ENCODE data around the gene PDZD4.

PDZD4 gene

DNA sequence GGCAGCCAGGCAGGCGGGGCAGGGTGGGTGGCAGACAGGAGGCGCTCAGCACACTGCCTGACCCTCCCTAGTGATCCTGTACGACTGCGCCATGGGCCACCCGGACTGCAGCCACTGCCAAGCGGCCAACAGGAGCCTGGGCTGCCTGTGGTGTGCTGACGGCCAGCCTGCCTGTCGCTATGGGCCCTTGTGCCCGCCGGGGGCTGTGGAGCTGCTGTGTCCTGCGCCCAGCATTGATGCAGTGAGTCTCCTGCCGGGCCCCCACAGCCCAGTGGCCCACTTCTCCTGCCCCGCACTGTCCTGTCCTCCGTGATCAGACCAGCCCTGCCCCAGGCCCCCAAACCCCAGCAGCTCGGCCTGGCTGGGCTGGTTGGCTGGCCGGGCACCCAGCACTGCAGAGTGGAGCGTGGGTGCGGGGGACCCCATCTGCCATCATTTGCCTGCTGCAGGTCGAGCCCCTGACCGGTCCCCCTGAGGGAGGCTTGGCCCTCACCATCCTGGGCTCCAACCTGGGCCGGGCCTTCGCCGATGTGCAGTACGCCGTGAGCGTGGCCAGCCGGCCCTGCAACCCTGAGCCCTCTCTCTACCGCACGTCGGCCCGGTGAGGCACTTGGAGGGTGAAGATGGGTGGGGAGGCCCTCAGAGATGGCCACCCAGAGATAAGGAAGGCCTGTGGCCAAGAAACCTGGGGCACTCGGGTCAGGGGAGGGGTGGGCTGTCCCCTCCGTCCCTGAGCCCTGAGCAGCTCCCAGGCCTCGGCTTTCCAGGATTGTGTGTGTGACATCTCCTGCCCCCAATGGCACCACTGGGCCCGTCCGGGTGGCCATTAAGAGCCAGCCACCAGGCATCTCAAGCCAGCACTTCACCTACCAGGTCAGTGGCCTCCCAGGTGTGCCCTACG lies 58.7 kb downstream of the PDZD4 start:
- DNase-seq (ENCODE audit: low read depth), result no peak
- TF ChIP-seq, protein P1, sequence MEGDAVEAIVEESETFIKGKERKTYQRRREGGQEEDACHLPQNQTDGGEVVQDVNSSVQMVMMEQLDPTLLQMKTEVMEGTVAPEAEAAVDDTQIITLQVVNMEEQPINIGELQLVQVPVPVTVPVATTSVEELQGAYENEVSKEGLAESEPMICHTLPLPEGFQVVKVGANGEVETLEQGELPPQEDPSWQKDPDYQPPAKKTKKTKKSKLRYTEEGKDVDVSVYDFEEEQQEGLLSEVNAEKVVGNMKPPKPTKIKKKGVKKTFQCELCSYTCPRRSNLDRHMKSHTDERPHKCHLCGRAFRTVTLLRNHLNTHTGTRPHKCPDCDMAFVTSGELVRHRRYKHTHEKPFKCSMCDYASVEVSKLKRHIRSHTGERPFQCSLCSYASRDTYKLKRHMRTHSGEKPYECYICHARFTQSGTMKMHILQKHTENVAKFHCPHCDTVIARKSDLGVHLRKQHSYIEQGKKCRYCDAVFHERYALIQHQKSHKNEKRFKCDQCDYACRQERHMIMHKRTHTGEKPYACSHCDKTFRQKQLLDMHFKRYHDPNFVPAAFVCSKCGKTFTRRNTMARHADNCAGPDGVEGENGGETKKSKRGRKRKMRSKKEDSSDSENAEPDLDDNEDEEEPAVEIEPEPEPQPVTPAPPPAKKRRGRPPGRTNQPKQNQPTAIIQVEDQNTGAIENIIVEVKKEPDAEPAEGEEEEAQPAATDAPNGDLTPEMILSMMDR (conservative IDR thresholded peaks at IDR 0.05; ENCODE audit: low read depth, low read length), result no peak
- H3K4me3 ChIP-seq (ENCODE audit: low read length), result no peak overlapping the region

DNA sequence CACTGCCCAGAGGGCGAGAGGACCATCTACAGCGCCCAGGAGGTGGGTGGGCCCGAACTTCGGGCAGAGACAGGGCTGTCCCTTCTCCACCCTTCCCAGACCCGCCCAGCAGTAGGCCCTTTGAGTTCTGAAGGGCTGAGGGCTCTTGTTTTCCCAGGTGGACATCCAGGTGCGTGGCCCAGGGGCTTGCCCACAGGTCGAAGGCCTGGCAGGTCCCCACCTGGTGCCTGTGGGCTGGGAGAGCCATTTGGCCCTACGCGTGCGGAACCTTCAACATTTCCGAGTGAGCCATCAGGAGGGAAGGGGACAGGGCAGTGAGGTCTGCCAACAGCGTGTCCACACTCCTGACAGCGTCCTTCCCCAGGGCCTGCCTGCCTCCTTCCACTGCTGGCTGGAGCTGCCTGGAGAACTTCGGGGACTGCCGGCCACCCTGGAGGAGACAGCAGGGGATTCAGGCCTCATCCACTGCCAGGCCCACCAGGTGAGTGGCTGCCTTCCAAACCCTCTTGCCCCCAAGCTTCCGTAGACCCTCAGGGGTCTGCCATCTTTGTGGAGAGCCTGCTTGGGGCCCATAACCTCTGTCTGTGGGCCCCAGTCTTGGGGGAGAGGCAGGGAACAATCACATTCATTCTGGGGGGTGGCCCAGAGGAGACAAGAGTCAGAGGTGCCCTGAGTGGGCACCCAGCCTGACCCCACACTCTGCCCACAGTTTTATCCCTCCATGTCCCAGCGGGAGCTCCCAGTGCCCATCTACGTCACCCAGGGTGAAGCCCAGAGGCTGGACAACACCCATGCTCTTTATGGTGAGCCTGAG lies 59.5 kb downstream of the PDZD4 start:
- H3K4me3 ChIP-seq (ENCODE audit: low read length), result no peak overlapping the region
- DNase-seq (ENCODE audit: low read depth), result no peak
- TF ChIP-seq, protein P1 (conservative IDR thresholded peaks at IDR 0.05; ENCODE audit: low read depth, low read length), result no peak

DNA sequence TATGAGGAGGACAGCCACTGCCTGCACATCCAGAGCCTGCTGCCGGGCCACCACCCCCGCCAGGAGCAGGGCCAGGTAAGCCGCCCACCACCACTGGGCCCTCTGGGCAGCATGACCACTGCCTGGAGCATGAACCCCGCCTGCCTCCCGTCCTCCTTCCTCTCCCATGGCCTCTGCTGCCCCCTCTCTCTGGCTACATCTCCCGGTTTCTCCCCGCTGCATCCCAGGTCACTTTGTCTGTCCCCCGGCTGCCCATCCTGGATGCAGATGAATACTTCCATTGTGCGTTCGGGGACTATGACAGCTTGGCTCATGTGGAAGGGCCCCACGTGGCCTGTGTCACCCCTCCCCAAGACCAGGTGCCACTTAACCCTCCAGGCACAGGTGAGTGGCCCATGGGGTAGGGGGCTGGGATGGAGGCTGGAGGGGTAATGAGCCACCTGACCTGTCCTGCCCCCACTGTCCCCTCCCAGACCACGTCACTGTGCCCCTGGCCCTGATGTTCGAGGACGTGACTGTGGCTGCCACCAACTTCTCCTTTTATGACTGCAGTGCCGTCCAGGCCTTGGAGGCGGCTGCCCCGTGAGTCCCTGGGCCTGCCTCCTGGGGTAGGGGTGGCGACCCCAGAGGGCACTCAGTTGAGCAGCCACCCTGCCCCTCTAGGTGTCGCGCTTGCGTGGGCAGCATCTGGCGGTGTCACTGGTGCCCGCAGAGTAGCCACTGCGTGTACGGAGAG lies 60.3 kb downstream of the PDZD4 start:
- DNase-seq (ENCODE audit: low read depth), result no peak
- TF ChIP-seq, protein P1 (conservative IDR thresholded peaks at IDR 0.05; ENCODE audit: low read depth, low read length), result no peak

DNA sequence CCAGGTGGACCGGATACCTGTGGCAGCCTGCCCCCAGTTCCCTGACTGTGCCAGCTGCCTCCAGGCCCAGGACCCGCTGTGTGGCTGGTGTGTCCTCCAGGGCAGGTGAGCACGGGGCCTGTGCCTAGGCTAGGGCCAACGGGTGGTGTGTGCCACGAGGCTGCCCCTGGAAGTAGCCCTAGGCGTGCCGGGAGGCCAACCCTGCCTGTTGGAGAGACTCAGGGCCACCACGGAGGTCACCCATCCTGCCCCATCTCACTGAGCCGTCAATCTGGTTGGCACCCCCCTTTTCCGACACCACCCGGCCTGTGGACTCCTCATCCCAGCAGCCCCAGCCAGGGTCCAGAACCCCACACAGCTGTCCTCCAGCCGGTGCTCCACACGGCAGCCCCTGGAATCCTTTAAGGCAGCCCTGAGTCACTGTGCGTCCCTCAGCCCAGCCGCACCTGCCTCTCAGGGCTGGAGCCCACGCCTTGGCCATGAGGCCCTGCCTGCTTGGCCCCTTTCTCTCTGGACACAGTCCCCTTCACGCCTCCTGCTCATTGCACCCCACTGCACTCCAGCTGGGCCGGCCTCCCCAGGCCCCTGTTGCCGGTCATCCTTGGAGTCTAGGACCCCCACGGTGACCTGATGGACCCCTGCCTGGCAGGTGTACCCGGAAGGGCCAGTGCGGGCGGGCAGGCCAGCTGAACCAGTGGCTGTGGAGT lies 61.0 kb downstream of the PDZD4 start:
- TF ChIP-seq, protein P1 (conservative IDR thresholded peaks at IDR 0.05; ENCODE audit: low read depth, low read length), result no peak
- DNase-seq (ENCODE audit: low read depth), result no peak
- no peak overlapping the region for H3K4me3 ChIP-seq (ENCODE audit: low read length)

More for the DNA sequence above, 60.3 kb downstream of the PDZD4 start:
- H3K4me3 ChIP-seq (ENCODE audit: low read length), result no peak overlapping the region

DNA sequence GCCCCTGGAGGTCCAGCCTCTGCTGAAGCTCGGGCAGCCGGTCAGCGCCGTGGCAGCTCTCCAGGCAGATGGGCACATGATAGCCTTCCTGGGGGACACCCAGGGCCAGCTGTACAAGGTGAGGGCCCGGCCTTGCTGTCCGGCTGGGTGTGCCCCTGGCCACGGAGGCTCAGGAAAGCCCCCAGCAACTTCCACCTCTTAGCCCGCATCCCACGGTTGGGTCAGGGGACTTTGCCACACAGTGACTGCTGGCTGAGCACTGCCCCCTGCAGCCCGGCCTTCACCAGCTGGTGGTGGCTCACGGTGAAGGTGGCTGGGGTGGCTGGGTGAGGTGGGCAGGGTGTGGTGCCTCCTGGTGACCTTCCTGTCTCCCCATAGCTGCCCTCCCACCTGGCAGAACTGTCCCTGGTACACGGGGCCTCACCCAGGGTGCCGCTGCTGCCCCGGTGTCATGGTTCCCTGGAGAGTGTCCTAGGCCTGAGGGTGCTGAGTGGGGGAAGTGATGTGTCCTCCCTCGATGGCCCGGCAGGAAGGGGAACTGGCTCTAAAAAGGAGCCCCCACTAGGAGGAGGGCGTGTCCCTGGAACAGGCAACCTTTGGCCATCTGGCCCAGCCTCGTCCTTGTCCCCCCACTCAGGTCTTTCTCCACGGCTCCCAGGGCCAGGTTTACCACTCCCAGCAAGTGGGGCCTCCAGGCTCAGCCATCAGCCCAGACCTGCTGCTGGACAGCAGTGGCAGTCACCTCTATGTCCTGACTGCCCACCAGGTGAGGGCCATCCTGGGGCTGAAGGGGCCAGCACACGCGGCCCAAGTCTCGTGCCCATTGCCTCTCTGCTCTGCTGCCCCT lies 61.8 kb downstream of the PDZD4 start:
- no peak for DNase-seq (ENCODE audit: low read depth)
- TF ChIP-seq, protein P1 (conservative IDR thresholded peaks at IDR 0.05; ENCODE audit: low read depth, low read length), result no peak
- H3K4me3 ChIP-seq (ENCODE audit: low read length), result no peak overlapping the region

DNA sequence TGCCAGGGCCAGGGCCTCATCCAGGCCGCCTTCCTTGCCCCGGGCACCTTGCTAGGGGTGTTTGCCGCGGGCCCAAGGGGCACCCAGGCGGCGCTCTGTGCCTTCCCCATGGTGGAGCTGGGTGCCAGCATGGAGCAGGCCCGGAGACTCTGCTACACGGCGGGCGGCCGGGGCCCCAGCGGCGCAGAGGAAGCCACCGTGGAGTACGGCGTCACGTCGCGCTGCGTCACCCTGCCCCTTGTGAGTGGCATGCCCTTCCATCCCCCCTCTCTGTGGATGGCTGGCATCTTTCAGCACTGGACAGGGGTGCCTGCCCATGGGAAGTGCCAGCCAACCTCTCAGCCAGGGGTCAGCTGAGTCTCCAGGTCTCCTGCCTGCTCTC lies 62.7 kb downstream of the PDZD4 start:
- H3K4me3 ChIP-seq (ENCODE audit: low read length), result no peak overlapping the region
- TF ChIP-seq, protein P1 (conservative IDR thresholded peaks at IDR 0.05; ENCODE audit: low read depth, low read length), result no peak
- no peak for DNase-seq (ENCODE audit: low read depth)
